GM10248 (cell line): ENCODE data around the gene RPL36.

ENCODE experiments used
- CTCF ChIA-PET: fragments of 300-600 bp; sonication (Branson Sonifier 250); formaldehyde crosslinking; extraction: SDS; loops from one replicate; lab custom pipeline; 2021; ENCODE audit warnings: antibody characterized with exemption; lab: Yijun Ruan, JAX
- POLR2A ChIA-PET: fragments of 350-650 bp; sonication (Branson Sonifier 250); formaldehyde crosslinking; extraction: SDS; loops from one replicate; lab custom pipeline; 2020; ENCODE audit warnings: antibody characterized with exemption; lab: Yijun Ruan, JAX
- DNase-seq: peaks from one replicate; pipeline ENCODE4 v3.0.0; 2012; ENCODE audit errors: extremely low spot score
- TF ChIP-seq, protein P1 (sequence below): IDR thresholded peaks from 2 replicates; pipeline ENCODE4 v1.5.1; 2012; ENCODE audit warnings: mild to moderate bottlenecking, low read depth; ENCODE audit errors: extremely low read depth, missing control alignments, control extremely low read depth

Gene RPL36

GRCh38 chr19:5738423-5738822 is 48.3 kb downstream of the RPL36 start:
- CTCF ChIA-PET: no interaction called here
- POLR2A ChIA-PET: no interaction called here
- DNase-seq: no peak
- TF ChIP-seq, protein P1, sequence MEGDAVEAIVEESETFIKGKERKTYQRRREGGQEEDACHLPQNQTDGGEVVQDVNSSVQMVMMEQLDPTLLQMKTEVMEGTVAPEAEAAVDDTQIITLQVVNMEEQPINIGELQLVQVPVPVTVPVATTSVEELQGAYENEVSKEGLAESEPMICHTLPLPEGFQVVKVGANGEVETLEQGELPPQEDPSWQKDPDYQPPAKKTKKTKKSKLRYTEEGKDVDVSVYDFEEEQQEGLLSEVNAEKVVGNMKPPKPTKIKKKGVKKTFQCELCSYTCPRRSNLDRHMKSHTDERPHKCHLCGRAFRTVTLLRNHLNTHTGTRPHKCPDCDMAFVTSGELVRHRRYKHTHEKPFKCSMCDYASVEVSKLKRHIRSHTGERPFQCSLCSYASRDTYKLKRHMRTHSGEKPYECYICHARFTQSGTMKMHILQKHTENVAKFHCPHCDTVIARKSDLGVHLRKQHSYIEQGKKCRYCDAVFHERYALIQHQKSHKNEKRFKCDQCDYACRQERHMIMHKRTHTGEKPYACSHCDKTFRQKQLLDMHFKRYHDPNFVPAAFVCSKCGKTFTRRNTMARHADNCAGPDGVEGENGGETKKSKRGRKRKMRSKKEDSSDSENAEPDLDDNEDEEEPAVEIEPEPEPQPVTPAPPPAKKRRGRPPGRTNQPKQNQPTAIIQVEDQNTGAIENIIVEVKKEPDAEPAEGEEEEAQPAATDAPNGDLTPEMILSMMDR: no peak
